BE2C (cell line): ENCODE data around the gene MED13.

ENCODE experiments used
- DNase-seq: peaks from one replicate; pipeline ENCODE4 v3.0.0-alpha.2; 2020
- H3K27me3 ChIP-seq: fragments of 250-450 bp; sonication (Bioruptor Pico); 2 replicates; pipeline ENCODE4 v1.5.1; 2020; ENCODE audit warnings: mild to moderate bottlenecking
- H3K36me3 ChIP-seq: fragments of 250-450 bp; sonication (Bioruptor Pico); 2 replicates; pipeline ENCODE4 v1.5.1; 2020; ENCODE audit warnings: mild to moderate bottlenecking
- H3K4me1 ChIP-seq: fragments of 250-450 bp; sonication (Bioruptor Pico); 2 replicates; pipeline ENCODE4 v1.5.1; 2020
- H3K4me3 ChIP-seq: 2 replicates; pipeline ENCODE4 v1.5.1; 2011; ENCODE audit warnings: low read depth, low read length
- H3K9me3 ChIP-seq: fragments of 250-450 bp; sonication (Bioruptor Pico); 2 replicates; pipeline ENCODE4 v1.5.1; 2020
- TF ChIP-seq, protein P1 (sequence below): IDR thresholded peaks from 2 replicates; pipeline ENCODE4 v1.5.1; 2012; ENCODE audit warnings: mild to moderate bottlenecking, low read depth, low read length

MED13 gene

DNA sequence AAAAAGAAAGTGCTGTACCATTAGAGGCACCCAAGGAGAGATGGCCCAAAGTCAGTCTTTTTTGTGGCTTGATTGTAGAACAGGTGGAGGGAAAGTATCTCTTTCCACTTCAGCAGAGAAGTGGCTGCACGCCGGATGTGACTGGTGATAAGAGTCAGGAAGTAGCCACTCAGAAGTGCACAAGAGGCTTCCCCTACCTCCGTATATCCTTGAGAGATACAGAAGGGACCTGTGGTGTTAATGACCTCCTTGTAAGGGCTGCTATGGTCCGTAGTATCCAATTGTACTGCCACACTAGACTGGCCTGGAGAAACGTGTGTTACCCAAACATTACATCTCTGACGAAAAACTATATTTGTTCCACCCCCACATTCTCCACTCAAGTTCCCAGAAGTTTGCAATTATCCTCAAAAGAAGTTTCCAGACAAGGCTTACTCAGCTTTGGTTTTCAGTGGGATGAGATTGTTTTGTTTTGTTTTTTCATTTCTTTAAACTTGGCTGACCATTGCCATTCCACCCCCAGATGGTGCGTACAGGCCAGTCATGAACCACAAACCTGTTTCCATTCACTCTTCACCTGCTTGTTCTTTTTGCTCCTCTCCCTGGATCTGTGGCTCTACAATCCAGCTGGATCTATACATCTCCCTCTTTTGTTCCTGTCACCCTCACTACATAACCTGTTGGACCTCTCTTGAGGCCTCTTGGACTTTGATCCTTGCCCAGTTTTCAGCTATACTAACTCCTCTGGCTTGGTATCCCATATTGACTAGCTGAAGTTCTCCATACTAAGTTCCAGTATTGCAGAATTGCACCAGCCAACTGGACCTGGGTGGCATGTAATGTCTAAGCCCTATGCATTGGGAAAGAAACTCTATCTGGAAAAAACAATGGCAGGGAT, 20.7 kb upstream of the MED13 start:
- H3K4me1 ChIP-seq: no peaks in the 10 kb centered on the region
- H3K4me3 ChIP-seq: no peak overlapping the region
- H3K27me3 ChIP-seq: no peaks in the 10 kb centered on the region
- no peaks in the 10 kb centered on the region for H3K9me3 ChIP-seq
- TF ChIP-seq, protein P1, sequence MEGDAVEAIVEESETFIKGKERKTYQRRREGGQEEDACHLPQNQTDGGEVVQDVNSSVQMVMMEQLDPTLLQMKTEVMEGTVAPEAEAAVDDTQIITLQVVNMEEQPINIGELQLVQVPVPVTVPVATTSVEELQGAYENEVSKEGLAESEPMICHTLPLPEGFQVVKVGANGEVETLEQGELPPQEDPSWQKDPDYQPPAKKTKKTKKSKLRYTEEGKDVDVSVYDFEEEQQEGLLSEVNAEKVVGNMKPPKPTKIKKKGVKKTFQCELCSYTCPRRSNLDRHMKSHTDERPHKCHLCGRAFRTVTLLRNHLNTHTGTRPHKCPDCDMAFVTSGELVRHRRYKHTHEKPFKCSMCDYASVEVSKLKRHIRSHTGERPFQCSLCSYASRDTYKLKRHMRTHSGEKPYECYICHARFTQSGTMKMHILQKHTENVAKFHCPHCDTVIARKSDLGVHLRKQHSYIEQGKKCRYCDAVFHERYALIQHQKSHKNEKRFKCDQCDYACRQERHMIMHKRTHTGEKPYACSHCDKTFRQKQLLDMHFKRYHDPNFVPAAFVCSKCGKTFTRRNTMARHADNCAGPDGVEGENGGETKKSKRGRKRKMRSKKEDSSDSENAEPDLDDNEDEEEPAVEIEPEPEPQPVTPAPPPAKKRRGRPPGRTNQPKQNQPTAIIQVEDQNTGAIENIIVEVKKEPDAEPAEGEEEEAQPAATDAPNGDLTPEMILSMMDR: no peak
- no peaks in the 10 kb centered on the region for H3K36me3 ChIP-seq
- no peak for DNase-seq

DNA sequence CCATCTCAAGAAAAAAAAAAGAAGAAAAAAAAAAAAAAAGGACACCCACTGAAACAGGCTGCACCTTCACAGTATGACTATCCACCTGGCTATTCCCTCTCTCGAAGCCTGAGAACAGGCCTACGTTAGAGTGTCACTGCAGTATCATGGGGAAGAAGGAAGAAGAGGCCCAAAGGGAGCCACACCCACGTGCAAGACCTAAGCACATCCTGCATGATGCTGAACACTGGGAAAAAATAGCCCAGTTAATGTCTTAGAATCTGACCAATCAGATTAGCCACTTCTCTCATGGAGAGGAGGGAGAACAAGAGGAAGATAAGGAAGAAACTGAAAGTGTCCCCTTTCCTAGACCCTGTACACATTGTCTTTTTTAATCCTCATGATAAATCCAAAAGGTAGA, 19.5 kb upstream of the MED13 start:
- H3K36me3 ChIP-seq: no peaks in the 10 kb centered on the region
- H3K4me1 ChIP-seq: no peaks in the 10 kb centered on the region
- DNase-seq: no peak
- H3K4me3 ChIP-seq: no peak overlapping the region
- no peaks in the 10 kb centered on the region for H3K9me3 ChIP-seq
- no peaks in the 10 kb centered on the region for H3K27me3 ChIP-seq
- TF ChIP-seq, protein P1: no peak

DNA sequence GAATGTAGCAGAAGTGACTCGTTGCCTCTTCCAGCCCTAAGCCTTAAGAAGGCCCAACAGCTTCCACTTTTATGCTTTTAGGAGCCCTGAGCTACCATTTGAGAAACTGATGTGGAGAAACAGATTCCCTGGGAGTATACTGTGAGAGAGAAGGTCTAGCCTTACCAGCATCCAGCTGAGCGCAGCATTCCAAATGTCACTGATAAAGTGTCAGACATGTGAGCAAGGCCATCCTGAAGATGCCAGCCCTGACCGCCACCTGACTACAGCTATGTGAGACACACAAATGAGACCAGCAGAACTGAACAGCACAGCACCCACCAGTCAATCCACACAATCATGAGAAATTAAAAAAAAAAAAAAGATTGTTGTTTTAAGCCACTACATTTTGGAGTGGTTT, 18.6 kb upstream of the MED13 start:
- H3K4me3 ChIP-seq: no peak overlapping the region
- DNase-seq: no peak
- no peaks in the 10 kb centered on the region for H3K27me3 ChIP-seq
- no peaks in the 10 kb centered on the region for H3K36me3 ChIP-seq
- no peaks in the 10 kb centered on the region for H3K9me3 ChIP-seq
- no peaks in the 10 kb centered on the region for H3K4me1 ChIP-seq
- TF ChIP-seq, protein P1: no peak

DNA sequence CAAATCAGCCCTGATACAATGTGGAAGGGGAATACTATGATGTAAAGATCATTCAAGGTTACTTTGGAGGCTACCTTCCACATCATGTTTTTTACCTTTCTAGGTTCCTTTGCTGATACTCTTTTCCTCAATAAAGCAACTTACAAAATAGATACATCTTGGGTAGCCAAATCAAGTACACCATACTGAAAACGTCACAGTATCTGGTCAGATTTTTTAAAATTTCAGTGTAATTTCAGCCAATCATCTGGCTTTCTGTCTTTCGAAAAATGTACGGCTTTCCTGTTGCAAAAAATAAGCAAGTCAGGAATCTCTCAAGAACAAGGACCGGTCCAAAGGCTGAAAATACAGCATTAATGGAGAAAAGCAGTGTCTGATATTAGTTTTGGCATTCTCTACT, 15.6 kb upstream of the MED13 start:
- Histone ChIP-seq H3K4me1 (no peaks in the 10 kb centered on the region), H3K36me3 (no peaks in the 10 kb centered on the region), H3K27me3 (no peaks in the 10 kb centered on the region), H3K9me3 (no peaks in the 10 kb centered on the region), H3K4me3 (no peak overlapping the region)
- no peak for DNase-seq
- TF ChIP-seq, protein P1: no peak

DNA sequence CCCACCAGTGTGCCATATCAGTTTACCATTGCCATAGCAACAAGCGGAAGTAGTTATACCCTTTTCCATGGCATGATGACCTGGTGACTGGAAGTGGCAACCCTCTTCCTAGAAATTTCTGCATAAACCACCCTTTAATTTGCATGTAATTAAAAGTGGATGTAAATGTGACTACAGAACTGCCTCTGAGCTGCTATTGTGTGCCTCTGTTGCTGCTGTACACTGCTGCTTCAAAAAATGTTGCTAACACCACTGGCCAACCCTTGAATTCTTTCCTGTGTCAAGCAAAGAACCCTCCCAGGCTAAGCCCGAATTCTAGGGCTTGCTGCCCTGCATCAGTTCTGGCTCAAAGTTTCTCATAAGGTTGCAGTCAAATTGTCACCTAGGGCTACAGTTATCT, 12.9 kb upstream of the MED13 start:
- DNase-seq: no peak
- TF ChIP-seq, protein P1: no peak
- no peaks in the 10 kb centered on the region for H3K27me3 ChIP-seq
- no peak overlapping the region for H3K4me3 ChIP-seq
- no peaks in the 10 kb centered on the region for H3K36me3 ChIP-seq
- no peaks in the 10 kb centered on the region for H3K4me1 ChIP-seq
- H3K9me3 ChIP-seq: no peaks in the 10 kb centered on the region

DNA sequence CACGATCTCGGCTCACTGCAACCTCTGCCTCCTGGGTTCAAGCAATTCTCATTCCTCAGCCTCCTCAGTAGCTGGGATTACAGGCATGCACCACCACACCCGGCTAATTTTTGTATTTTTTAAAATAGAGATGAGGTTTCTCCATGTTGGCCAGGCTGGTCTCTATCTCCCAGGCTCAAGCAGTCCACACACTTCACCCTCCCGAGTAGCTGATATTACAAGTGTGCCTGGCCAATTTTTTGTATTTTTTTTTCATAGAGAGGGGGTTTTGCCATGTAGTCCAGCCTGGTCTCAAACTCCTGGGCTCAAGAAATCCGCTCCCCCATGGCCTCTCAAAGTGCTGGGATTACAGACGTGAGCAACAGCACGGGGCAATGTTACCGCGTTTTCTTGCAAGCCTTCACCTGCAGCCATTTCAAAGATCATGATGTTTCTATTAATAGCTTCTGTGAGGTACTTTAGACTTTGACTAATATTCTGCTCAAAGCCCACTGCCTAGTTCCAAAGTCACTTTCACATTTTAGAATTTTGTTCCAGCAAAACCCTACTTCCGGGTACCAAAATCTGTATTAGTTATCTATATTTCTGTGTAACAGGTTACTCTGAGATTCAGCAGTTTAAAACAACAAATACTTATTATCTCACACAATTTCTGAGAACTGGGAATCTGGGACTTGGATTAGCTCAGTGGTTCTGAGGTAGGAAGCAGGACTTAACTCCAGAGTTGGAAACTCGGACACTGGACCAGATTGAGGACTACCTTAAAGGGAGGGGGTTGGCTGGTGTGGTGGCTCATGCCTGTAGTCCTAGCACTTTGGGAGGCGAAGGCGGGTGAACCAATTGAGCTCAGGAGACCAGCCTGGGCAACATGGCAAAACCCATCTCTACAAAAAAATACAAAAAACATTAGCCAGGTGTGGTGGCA, 12.0 kb upstream of the MED13 start:
- Histone ChIP-seq H3K4me1 (no peaks in the 10 kb centered on the region), H3K27me3 (no peaks in the 10 kb centered on the region), H3K36me3 (no peaks in the 10 kb centered on the region), H3K4me3 (no peak overlapping the region), H3K9me3 (no peaks in the 10 kb centered on the region)
- TF ChIP-seq, protein P1: no peak
- no peak for DNase-seq
